Measurements from ENCODE around the gene ROR2. TPM values are rescaled to one million over a fixed set of nuclear protein-coding genes. Genes with fewer than 3 reads are reported as not detected.

ROR2 gene
- total and polyA plus RNA-seq, 2 of the 13 experiments (the other 11 are each of a cell fraction or from before 2014, with no cell fraction given) = not detected

DNA sequence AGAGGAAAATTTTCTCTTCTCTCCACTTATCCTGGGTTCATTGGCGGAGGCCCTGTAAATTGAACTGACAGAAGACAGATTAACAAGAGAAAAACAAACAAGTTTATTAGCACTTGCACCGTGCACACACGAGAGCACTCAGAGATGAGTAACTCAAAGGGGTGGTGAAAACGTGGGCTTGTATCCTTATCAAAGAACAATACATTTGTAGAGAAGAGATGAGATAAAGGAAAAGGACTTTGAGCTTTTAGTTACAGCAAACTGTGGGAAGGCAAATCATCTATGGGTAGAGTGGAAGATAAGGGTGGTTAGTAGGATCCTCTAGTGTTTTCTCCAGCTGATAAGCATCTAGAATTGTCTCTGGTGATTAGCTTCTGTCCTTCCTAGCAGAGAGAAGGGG is 44.4 kb upstream of the ROR2 start (continued):
- TF ChIP-seq ZBTB49 (CRISPR knock-in tag; IDR thresholded peaks at IDR 0.05; ENCODE audit: borderline replicate concordance) (no peak), ZNF512B (CRISPR knock-in tag; IDR thresholded peaks at IDR 0.05; ENCODE audit: borderline replicate concordance) (no peak), SIN3B (IDR thresholded peaks at IDR 0.05; ENCODE audit: low read length) (no peak), NBN (conservative IDR thresholded peaks at IDR 0.05) (no peak), HNRNPH1 (optimal IDR thresholded peaks at IDR 0.05; ENCODE audit: low read depth, low read length) (no peak), ZSCAN30 (CRISPR knock-in tag; IDR thresholded peaks at IDR 0.05) (no peak), JDP2 (CRISPR knock-in tag; IDR thresholded peaks at IDR 0.05; ENCODE audit: borderline replicate concordance) (no peak), RERE (CRISPR knock-in tag; IDR thresholded peaks at IDR 0.05; ENCODE audit: low read depth) (peak; percentile 68; the same call in 1 of the 2 replicates), ZNF775 (CRISPR knock-in tag; IDR thresholded peaks at IDR 0.05; ENCODE audit: borderline replicate concordance) (no peak), JUN (CRISPR knock-in tag; IDR thresholded peaks at IDR 0.05) (no peak), NFYB (CRISPR knock-in tag; IDR thresholded peaks at IDR 0.05) (no peak), NCOA2 (CRISPR knock-in tag; IDR thresholded peaks at IDR 0.05) (peak; percentile 36; the same call in 1 of the 2 replicates)
- TF ChIP-seq, protein P1, sequence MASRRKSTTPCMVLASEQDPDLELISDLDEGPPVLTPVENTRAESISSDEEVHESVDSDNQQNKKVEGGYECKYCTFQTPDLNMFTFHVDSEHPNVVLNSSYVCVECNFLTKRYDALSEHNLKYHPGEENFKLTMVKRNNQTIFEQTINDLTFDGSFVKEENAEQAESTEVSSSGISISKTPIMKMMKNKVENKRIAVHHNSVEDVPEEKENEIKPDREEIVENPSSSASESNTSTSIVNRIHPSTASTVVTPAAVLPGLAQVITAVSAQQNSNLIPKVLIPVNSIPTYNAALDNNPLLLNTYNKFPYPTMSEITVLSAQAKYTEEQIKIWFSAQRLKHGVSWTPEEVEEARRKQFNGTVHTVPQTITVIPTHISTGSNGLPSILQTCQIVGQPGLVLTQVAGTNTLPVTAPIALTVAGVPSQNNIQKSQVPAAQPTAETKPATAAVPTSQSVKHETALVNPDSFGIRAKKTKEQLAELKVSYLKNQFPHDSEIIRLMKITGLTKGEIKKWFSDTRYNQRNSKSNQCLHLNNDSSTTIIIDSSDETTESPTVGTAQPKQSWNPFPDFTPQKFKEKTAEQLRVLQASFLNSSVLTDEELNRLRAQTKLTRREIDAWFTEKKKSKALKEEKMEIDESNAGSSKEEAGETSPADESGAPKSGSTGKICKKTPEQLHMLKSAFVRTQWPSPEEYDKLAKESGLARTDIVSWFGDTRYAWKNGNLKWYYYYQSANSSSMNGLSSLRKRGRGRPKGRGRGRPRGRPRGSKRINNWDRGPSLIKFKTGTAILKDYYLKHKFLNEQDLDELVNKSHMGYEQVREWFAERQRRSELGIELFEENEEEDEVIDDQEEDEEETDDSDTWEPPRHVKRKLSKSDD (CRISPR knock-in tag; IDR thresholded peaks at IDR 0.05; ENCODE audit: low read depth) = no peak
- TF ChIP-seq, protein P2, sequence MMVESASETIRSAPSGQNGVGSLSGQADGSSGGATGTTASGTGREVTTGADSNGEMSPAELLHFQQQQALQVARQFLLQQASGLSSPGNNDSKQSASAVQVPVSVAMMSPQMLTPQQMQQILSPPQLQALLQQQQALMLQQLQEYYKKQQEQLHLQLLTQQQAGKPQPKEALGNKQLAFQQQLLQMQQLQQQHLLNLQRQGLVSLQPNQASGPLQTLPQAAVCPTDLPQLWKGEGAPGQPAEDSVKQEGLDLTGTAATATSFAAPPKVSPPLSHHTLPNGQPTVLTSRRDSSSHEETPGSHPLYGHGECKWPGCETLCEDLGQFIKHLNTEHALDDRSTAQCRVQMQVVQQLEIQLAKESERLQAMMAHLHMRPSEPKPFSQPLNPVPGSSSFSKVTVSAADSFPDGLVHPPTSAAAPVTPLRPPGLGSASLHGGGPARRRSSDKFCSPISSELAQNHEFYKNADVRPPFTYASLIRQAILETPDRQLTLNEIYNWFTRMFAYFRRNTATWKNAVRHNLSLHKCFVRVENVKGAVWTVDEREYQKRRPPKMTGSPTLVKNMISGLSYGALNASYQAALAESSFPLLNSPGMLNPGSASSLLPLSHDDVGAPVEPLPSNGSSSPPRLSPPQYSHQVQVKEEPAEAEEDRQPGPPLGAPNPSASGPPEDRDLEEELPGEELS (CRISPR knock-in tag; IDR thresholded peaks at IDR 0.05) = peak; percentile 29; the same call in 1 of the 2 replicates
